ENCODE data around the gene VPS9D1. TPM values are rescaled to one million over a fixed set of nuclear protein-coding genes. Genes with fewer than 3 reads are reported as not detected.

Gene VPS9D1
- total RNA-seq, 1 donor from 2014 or later: 12.6 TPM

DNA sequence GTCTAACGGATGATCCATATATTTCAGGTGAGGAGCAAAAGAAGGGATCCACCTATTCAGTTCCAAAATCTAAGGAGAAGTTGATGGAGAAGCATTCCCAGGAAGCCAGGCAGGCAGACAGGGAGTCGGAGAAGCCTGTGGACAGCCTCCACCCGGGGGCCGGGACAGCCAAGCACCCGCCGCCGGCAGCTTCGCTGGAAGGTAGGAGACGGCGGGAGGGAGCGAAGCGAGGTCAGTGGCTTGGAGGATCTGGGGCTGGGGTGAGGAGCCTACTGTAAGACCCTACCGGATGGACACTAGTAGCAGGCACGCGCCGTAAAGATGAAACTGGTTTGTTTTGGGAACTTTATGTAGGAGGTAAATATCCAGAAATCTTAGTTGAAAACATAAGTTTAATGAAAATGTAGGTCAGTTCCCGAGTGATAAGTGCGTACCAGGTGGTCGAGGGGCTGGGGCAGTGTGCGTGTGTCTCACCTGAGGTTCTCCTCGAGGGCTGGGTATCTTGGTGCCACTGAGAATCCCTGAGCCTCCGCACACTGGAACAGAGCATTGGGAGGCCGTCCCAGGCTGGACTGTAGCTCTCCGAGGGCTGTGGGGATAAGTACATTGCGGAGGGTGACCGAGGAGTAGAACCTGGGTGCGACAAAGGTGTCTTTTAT is 62.3 kb downstream of the VPS9D1 start:
- no peak for DNase-seq
- intact Hi-C loops (cut with micrococcal nuclease): no loop called here
- peak overlapping the region; percentile 86 for H3K4me3 ChIP-seq

DNA sequence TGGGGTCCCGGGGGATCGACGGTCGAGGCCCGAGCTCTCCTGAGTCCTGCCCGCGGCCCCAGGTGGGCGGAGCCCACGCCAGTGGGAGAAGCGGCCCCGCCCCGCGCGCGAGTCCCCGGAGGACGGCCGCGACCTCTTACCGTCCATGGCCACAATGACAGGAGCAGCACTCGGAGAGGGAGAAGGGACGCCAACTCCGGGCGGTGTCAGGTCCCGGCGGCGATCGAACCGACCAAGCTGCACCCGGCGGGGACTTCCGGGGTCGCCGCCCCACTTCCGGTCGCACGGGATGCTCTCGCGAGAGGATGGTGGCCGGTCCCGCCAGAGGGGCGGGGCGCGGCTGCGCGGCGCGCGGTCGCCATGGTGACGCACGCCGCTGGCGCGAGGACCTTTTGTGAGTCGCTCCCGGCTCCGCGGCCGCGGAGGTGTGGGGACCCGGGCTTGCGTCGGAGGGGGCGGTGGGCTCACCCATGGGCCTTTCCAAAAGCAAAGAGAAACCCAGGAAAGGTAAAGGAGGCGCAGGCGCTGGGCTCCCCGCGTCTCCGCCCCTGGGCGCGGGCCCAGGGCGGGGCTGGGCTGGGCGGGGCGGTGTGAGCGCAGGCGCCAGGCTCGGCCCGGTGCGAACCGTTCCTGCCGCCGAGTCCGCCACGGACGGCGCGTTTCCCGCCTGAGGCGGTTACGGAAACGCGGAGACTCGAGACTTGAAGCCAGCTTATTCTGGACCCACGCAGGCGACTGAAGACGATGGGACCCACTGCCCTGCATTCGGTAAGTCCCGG is 63.1 kb downstream of the VPS9D1 start, which contains the start of the genes CHMP1A and SPATA33:
Gene CHMP1A, minus strand, starts transcription at position 267 of the 779 bp plus-strand sequence. Its CDS starts 120 bp downstream, at position 147.
Gene SPATA33, plus strand, starts transcription at position 395 of the 779 bp plus-strand sequence. Its CDS starts 76 bp downstream, at position 471.
- H3K27ac ChIP-seq (replicated peaks): peak within 1 kb of the TSS; percentile 87
- TF ChIP-seq, protein P1, sequence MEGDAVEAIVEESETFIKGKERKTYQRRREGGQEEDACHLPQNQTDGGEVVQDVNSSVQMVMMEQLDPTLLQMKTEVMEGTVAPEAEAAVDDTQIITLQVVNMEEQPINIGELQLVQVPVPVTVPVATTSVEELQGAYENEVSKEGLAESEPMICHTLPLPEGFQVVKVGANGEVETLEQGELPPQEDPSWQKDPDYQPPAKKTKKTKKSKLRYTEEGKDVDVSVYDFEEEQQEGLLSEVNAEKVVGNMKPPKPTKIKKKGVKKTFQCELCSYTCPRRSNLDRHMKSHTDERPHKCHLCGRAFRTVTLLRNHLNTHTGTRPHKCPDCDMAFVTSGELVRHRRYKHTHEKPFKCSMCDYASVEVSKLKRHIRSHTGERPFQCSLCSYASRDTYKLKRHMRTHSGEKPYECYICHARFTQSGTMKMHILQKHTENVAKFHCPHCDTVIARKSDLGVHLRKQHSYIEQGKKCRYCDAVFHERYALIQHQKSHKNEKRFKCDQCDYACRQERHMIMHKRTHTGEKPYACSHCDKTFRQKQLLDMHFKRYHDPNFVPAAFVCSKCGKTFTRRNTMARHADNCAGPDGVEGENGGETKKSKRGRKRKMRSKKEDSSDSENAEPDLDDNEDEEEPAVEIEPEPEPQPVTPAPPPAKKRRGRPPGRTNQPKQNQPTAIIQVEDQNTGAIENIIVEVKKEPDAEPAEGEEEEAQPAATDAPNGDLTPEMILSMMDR (IDR thresholded peaks at IDR 0.05; ENCODE audit: borderline replicate concordance): no peak
- intact Hi-C loops (cut with micrococcal nuclease): no loop called here
- H3K9me3 ChIP-seq (replicated peaks): no peaks in the 10 kb centered on the region
- peaks cover 41% of the 10 kb centered on the region for H3K4me1 ChIP-seq
- peak; percentile 90 for DNase-seq
- peaks cover 22% of the 10 kb centered on the region for H3K36me3 ChIP-seq
- H3K27me3 ChIP-seq (ENCODE audit: low read depth): no peaks in the 10 kb centered on the region
- peak within 1 kb of the TSS; percentile 86 for H3K4me3 ChIP-seq

More for the DNA sequence above, 62.3 kb downstream of the VPS9D1 start:
- TF ChIP-seq, protein P1 (IDR thresholded peaks at IDR 0.05; ENCODE audit: borderline replicate concordance): no peak
- Histone ChIP-seq H3K36me3 (peaks cover 18% of the 10 kb centered on the region), H3K27ac (replicated peaks) (peak overlapping the region; percentile 87), H3K27me3 (ENCODE audit: low read depth) (no peaks in the 10 kb centered on the region), H3K9me3 (replicated peaks) (no peaks in the 10 kb centered on the region), H3K4me1 (peaks cover 41% of the 10 kb centered on the region)

Other genes with a start within 250 kb of the VPS9D1 start
- gene ANKRD11, start 230.3 kb downstream of the VPS9D1 start, total RNA-seq: 63.8 TPM
- gene SPG7, start 212.5 kb downstream of the VPS9D1 start, total RNA-seq: 104 TPM
- gene RPL13, start 160.2 kb downstream of the VPS9D1 start, total RNA-seq: 1,030 TPM
- gene CPNE7, start 145.1 kb downstream of the VPS9D1 start, total RNA-seq: not detected
- not detected for gene DPEP1, start 107.3 kb downstream of the VPS9D1 start, total RNA-seq
- 37.3 TPM for gene CHMP1A, start 63.2 kb downstream of the VPS9D1 start, total RNA-seq
- 3.6 TPM for gene SPATA33, start 63.1 kb downstream of the VPS9D1 start, total RNA-seq
- gene CDK10, start 34.2 kb downstream of the VPS9D1 start, total RNA-seq: 26.7 TPM
- gene SPATA2L, start 19.2 kb downstream of the VPS9D1 start, total RNA-seq: 2.1 TPM
- gene ZNF276, start 639 bp upstream of the VPS9D1 start, total RNA-seq: 12.9 TPM
- 2.4 TPM for gene FANCA, start 95.7 kb upstream of the VPS9D1 start, total RNA-seq
- 1.2 TPM for gene SPIRE2, start 107.6 kb upstream of the VPS9D1 start, total RNA-seq
- gene TCF25, start 152.7 kb upstream of the VPS9D1 start, total RNA-seq: 82.6 TPM
- gene MC1R, start 198.0 kb upstream of the VPS9D1 start, total RNA-seq: 1.2 TPM
- gene TUBB3, start 202.4 kb upstream of the VPS9D1 start, total RNA-seq: 2.1 TPM
- gene DEF8, start 227.9 kb upstream of the VPS9D1 start, total RNA-seq: 44.7 TPM

Measured in left ventricle myocardium inferior (tissue), 1 donor.